GM18868 (cell line): ENCODE measurements around the gene HLA-DPB1.
A peak's percentile ranks its signal among the peaks of the same experiment; 100 is the strongest.
"Not testable (repeated sequence)": the region's sequence is repeated elsewhere in the genome, so short reads cannot be mapped to it uniquely, and the experiment has no call there.

ENCODE experiments used
- ATAC-seq: cut with Tn5 transposase; IDR thresholded peaks from one replicate; pipeline ENCODE4 v1.9.1; 2021; ENCODE audit warnings: mild to moderate bottlenecking, moderate library complexity; ENCODE audit not compliant: unreplicated experiment

HLA-DPB1 gene

GRCh38 chr6:33075568-33076405 is at the start of gene HLA-DPB1:
TSS of gene HLA-DPB1 (plus strand) at chr6:33075990. CDS start at chr6:33076042, 52 bp downstream.
- peak; percentile 65 for ATAC-seq

DNA sequence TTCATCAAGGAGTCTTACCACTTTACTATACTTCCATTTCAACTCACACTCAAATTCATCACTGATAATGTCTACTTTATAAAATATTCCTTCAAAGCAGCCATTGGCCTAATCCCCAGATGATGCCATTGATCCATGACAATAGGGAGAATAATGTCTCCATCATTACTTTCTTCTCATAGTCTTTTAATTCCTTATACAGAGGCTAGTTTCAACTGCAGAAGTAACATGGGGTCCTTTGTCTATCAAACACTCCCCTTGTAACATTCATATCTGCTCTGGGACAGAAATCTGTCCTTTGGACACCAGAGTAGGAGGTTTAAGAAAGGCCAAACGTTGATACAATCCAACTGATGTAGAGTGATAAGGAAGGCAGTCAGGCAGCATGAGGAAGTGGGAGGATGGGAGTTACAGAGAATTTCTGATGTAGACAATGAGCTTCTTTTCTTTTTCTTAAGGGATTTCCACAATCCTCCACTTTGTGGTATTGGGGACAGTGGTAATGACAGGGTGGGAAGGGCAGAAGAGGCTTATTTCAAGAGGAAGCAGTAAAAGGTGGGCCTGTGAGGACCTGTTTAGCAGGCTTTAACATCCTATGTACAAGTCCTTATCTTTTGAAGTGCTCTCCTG is 47.5 kb upstream of the HLA-DPB1 start:
- ATAC-seq, result no peak

DNA sequence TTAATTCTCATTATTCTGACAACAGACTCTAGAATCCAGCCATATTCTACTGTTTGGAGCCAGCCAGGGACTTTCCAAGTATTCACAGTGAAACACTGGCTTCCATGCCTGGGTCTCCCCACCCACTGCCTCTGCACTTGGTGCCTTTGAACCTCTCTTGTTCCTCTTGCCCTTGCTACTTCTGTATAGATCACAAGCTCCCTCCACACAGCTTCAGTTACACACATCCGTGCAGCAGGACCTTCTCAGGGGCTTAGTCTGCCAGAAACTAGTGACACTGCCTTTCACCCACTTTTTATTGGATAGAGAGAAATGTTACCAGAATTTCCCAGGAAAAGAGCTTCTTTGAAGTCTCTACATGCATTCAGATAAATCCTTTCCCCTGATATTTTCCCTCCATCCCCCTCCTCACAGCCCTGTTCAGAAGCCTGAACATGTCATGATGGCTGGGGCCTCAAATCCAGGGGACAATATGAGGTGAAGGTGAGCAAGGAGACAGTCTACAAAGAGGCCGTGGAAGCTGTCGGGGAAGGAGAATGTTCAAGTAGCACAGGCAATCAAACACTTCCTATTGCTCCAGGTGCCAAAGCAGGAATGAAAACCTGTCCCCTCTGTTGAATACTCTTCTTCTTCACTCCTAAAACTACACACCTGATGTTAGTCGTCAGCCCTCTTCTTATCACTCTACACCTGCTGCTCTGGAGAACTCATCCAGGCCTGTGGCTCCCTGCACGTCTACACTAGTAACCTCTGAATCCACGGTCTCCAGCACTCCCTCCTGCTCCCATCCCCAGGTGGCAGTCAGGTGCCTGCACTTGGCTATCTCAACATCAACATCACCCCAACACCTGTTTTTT is 46.2 kb upstream of the HLA-DPB1 start:
- ATAC-seq, result peak; percentile 77

DNA sequence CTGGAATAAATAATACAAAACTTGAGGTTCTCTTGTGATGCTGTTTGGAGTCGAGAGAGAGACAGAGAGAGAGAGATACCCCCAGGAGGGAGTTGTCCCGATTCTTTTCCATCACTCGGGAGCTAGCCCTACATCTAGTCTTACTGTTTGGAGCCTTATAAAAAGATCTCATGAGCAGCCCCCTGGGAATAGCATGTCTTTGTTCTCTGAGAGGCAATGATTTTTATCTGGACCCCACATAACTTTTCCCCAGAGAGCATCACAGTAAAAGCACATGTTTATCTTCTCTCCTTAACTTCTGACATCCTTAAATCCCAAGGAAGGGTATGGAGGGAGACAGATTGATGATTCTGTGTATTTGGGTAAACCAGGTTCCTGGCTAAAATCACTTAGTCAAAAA is 45.5 kb upstream of the HLA-DPB1 start:
- ATAC-seq, result no peak

DNA sequence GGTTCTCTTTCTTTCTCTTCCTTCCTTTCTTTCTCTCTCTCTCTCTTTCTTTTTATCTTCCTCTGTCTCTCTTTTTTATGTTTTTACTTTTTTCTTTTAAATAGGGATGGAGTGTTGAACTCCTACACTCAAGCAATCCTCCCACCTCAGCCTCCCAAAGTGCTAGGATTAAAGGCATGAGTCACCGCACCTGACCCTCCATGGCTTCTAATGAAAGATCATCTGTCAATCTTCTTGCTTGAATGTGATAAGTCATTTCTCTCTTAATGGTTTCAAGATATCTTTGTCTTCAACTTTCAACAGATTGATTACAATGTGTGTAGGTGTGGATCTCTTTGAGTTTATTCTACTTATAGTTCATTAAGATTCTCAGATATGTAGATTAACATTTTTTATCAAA is 41.2 kb upstream of the HLA-DPB1 start:
- ATAC-seq, result no peak

DNA sequence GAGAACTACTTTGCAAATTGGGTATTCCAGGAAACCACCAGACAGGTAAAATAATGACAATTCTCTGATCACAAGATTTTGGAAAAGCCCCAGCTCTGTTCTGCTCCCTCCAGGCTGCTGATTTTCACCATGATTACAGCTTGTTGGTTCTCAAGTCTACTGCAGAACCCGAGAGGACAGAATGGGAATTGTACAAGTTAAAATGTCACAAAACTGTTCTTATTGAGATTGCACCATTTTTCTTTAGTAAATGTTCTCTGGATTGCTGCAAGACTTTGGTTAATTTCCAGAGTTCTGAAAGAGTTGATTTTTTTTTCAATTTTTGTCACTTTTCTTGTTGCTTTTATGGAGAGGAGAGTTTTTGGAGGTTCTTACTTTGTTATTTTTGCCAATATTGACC is 39.3 kb upstream of the HLA-DPB1 start:
- no peak for ATAC-seq

DNA sequence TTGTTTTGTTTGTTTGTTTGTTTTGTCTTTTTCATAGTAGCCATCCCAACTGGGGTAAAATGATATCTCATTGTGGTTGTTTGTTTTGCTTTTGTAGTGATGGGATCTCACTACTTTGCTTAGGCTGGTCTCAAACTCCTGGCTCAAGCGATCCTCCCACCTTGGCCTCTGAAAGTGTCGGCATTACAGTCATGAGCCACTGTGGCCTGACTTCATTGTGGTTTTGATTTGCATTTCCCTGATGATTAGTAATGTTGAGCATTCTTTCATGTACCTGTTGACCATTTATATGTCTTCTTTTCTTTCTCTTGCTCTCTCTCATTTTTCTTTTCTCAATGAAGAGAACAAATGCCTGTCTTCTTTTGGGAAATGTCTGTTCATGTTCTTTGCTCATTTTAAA is 35.6 kb upstream of the HLA-DPB1 start:
- ATAC-seq, result no peak

- no peak for ATAC-seq
Measured at GRCh38 chr6:33049323-33050013, 26.3 kb upstream of the HLA-DPB1 start.

DNA sequence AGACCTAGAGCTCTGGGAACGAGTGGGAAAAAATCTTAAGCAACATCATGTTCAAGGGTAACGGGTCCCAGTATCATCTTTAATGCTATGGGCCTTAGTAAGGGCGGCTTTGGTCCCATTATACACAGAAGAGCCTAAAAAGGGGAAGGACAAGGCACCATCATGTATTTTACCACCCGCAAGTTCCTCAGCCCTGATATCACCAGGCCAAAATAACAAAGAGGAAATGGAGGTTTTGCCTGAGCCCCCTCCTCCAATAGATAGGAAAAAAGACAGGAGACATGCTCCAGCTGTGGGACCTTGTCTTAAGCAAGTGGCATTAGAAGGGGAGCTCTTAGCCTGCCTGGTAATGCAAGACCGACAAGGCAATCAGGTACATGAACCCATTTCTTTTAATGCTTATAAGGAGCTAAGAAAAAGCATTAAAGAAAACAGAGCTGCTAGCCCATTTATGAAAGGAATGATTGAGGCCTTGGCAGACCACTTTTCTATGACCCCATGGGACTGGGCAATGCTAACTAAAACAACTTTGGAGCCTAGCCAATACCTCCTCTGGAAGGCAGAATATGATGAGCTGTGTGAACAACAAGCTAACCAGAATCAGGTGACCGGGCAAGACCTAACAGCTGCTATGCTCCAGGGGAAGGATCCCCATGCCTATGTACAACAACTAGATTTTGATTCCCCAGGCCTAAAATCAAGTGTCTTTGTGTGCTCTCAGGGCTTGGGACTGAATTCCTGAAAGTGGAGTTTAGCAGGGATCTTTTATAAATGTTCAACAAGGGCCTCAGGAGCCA is 25.6 kb upstream of the HLA-DPB1 start:
- ATAC-seq, result no peak

DNA sequence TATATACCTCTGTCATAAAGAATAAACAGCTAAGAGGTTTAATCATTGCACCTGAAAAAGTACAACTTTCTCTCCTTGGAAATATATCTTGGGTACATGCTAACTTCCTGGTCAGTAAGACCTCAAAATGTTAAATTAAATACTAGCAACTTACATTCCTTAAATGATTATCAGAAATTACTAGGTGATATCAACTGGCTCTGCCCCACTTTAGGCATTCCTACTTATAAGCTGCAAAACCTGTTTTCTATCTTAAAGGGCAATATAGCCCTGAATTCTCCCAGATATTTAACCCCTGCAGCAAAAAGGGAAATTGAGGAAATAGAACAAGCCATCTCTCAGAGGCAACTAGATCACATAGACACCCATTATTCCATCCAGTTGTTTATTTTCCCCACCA is 23.2 kb upstream of the HLA-DPB1 start:
- no peak for ATAC-seq

DNA sequence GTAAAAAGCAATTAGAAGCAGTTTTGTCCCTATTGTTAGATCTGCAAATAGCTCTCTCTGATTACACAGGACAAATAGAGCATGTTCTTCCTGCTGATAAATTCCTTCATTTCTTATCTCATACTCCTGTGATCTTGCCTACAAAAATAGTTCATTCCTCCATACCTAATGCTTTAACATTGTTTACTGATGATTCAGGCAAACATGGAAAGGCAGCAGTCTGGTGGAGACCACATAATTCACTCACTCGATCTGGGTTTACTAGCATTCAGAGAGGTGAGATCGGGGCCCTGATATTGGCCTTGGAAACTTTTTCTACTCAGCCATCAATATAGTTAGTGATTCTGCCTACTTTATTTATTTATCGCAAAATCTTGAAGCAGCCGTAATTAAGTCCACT is 22.6 kb upstream of the HLA-DPB1 start:
- no peak for ATAC-seq

DNA sequence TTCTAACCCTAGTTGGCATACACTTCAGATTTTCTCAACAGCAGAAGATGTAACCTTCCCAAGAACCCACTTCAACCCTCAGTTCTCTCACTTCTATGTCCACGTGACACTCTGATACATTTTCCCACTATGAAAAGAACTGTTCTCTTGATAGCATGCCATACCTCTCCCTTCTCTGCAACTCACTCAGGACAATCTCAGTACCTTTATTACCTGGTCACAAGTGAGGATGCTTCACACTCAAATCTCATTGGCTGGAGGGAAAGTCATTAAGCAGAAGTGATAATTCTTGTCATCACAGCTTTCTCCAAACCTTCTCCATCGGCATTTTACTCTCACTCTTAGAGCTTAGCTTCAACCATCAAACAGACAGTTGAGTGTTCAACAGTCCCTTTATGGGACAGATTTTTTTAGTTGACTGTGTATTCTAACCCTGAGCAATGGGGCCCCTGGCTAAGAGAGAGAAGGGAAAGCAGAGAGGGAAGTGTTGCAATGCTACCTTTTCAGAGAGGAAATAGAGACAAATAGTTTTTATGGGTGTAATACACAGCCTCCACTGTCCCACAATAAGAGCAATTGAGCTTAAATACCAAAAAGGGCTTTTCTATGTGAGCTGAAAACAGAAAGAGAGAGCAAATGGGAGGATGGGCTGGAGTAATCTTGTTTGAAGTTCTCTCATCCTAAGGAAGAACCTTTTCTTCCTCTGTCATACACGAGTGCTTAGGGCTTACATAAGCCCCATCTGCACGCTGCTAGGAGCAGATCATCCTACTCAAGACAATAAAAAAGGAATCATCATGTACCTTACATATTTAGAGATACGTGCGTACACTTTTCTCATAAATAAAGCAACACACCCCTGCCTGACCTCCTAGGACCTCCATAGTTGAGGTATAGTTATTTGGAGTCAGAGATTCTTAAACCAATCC is 18.3 kb upstream of the HLA-DPB1 start:
- ATAC-seq, result no peak

DNA sequence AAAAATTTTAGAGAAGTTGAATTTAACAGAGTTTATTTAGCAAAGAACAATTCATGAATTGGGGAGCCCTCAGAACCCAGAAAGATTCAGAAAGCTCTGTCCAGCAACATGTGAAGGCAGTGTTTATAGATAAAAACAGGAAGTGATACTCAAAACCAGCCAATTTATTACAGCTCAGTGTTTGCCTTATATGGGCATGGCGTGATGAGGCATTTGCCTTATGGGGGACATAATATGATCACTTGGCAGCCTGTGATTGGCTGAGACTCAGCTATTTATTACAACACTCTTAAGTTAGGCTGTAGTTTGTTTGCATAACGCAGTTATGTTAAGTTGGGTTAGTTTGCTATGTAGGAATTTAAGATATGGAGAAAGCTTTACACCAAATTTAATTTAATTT is 13.8 kb upstream of the HLA-DPB1 start:
- no peak for ATAC-seq

DNA sequence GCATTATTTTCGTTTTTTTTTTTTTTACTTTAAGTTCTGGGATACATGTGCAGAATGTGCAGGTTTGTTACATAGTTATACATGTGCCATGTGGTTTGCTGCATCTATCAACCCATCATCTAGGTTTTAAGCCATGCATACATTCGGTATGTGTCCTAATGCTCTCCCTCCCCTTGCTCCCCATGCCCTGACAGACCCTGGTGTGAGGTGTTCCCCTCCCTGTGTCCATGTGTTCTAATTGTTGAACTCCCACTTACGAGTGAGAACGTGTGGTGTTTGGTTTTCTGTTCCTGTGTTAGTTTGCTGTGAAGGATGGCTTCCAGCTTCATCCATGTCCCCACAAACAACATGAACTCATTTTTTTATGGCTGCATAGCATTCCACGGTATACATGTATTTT is 12.4 kb upstream of the HLA-DPB1 start:
- ATAC-seq, result not testable (repeated sequence)

GRCh38 chr6:33064723-33065122 is 11.1 kb upstream of the HLA-DPB1 start:
- no peak for ATAC-seq

- ATAC-seq, result no peak
Measured at GRCh38 chr6:33065312-33065711, 10.5 kb upstream of the HLA-DPB1 start.

GRCh38 chr6:33066917-33067521 is 8.8 kb upstream of the HLA-DPB1 start:
- no peak for ATAC-seq

- ATAC-seq, result no peak
Measured at GRCh38 chr6:33069021-33069738, 6.6 kb upstream of the HLA-DPB1 start.
